Psoas muscle (tissue), 8 donors: Measurements from ENCODE around the gene PLP1. TPM values are rescaled to one million over a fixed set of nuclear protein-coding genes. Genes with fewer than 3 reads are reported as not detected.

Experiments used
- ATAC-seq, 4 donors: fragments of 200-7000 bp; cut with Tn5 transposase; one replicate each; pipeline ENCODE4 v1.9.1; 2020; ENCODE audit warnings: moderate library complexity in 3 of 4, mild to moderate bottlenecking in 2 of 4
- DNase-seq, 2 donors: peaks; one replicate each; pipeline ENCODE4 v3.0.0-alpha.2; 2020
- H3K27ac ChIP-seq: fragments of 200-600 bp; one replicate; pipeline ENCODE4 v1.8.0; 2022
- H3K27me3 ChIP-seq, 3 donors: fragments of 200-600 bp in 1 of 3; one replicate each; pipeline versions ENCODE4 v1.6.1 to v1.8.0; 2013 to 2022; ENCODE audit warnings: low read length in 2 of 3, mild to moderate bottlenecking in 2 of 3, moderate library complexity in 1 of 3; ENCODE audit not compliant: insufficient read depth in 3 of 3
- H3K36me3 ChIP-seq, 2 donors: fragments of 200-600 bp in 1 of 2; one replicate each; pipeline versions ENCODE4 v1.6.1 to v1.8.0; 2013 to 2022; ENCODE audit warnings: low read depth in 1 of 2, mild to moderate bottlenecking in 1 of 2, moderate library complexity in 1 of 2; ENCODE audit not compliant: insufficient read depth in 1 of 2
- H3K4me1 ChIP-seq: fragments of 200-600 bp; one replicate; pipeline ENCODE4 v1.8.0; 2022
- H3K4me3 ChIP-seq: fragments of 200-600 bp; one replicate; pipeline ENCODE4 v1.8.0; 2022; ENCODE audit warnings: mild to moderate bottlenecking
- H3K9me3 ChIP-seq: fragments of 200-600 bp; one replicate; pipeline ENCODE4 v1.8.0; 2022
- CTCF ChIP-seq: fragments of 200-600 bp; IDR thresholded peaks from one replicate; pipeline ENCODE4 v1.8.0; 2022; ENCODE audit warnings: antibody characterized with exemption
- WGBS, 3 donors: extraction: QIAGEN DNeasy Blood & Tissue Kit; methylation state at CpG; one replicate each; pipeline versions ENCODE4 v1.1.6 to v1.1.7; 2013; 5-methylcytosine and 5-hydroxymethylcytosine counted together
- intact Hi-C, 2 donors: fragments of 100-400 bp; cut with DNase I; formaldehyde crosslinking; loops; one replicate each; pipeline versions ENCODE4 v1.11.0 to v1.14.2; 2022
- polyA plus RNA-seq, 3 donors: library from polyadenylated mRNA; stranded (reverse); fragments of 200-250 nt; gene quantifications; one replicate each; pipeline ENCODE4 v1.2.3, GENCODE V29; 2013
- total RNA-seq, 4 donors: library from RNA; stranded (reverse); fragmentation: NEBNext Ultra II Directional in 2 of 4; extraction: Animal tissue kit (Norgen Biotek cat#: 25700) in 2 of 4; gene quantifications; one replicate each; pipeline versions ENCODE4 v1.2.1 to v1.2.4, GENCODE V29; 2021 to 2023
- donor health status: healthy with polysubstance abuse.
- donor health status: DM: no; HTN: no; CAD: no; lungs with moderate emphysema.
- donor health status: Bipolar disorder and iron deficiency.
- donor health status: healthy.
- donor health status: DM: yes; HTN: yes; CAD: no.
- donor health status: DM: no; HTN: no; CAD: no.
- donor health status: DM: no; HTN: no; CAD: no.
- donor health status: DM: yes; HTN: yes; CAD: no.

The PLP1 gene
- total and polyA plus RNA-seq, 7 donors = 0.39 to 1.7 (median 0.82) TPM; not detected in 1

GRCh38 chrX:103739421-103739820 is 37.2 kb upstream of the PLP1 start:
- no peak overlapping the region for H3K27ac ChIP-seq
- TF ChIP-seq CTCF = no peak
- no peaks in the 10 kb centered on the region for H3K36me3 ChIP-seq
- H3K4me1 ChIP-seq = no peaks in the 10 kb centered on the region
- ATAC-seq = no peak
- DNase-seq = no peak
- WGBS, 3 donors = 94 to 100% (median 100%) methylated on average over 1 of the region's 1 CpG
- H3K9me3 ChIP-seq = no peaks in the 10 kb centered on the region
- no peak overlapping the region for H3K4me3 ChIP-seq
- intact Hi-C loops = no loop called here
- H3K27me3 ChIP-seq = peaks cover 0 to 29% (median 0%) of the 10 kb centered on the region in 3 donors

- intact Hi-C loops = no loop called here
- Histone ChIP-seq H3K9me3 (no peaks in the 10 kb centered on the region), H3K4me3 (no peak overlapping the region), H3K36me3 (no peaks in the 10 kb centered on the region), H3K27me3 (peaks cover 0 to 21% (median 0%) of the 10 kb centered on the region in 3 donors), H3K4me1 (no peaks in the 10 kb centered on the region), H3K27ac (no peak overlapping the region)
- no peak for DNase-seq
- no peak for ATAC-seq
- 47 to 89% (median 74%) methylated on average over 1 of the region's 1 CpG for WGBS, 3 donors
- TF ChIP-seq CTCF = no peak
Measured at GRCh38 chrX:103741879-103742278, 34.8 kb upstream of the PLP1 start.

- WGBS, 3 donors = 54 to 79% (median 78%) methylated on average over 6 of the region's 6 CpGs
Measured at GRCh38 chrX:103742339-103742738, 34.3 kb upstream of the PLP1 start.

GRCh38 chrX:103747163-103747562 is 29.5 kb upstream of the PLP1 start:
- Histone ChIP-seq H3K4me1 (no peaks in the 10 kb centered on the region), H3K4me3 (no peak overlapping the region), H3K9me3 (no peaks in the 10 kb centered on the region), H3K27me3 (peaks cover 0 to 7% (median 0%) of the 10 kb centered on the region in 3 donors), H3K36me3 (no peaks in the 10 kb centered on the region), H3K27ac (no peak overlapping the region)
- 58 to 93% (median 77%) methylated on average over 2 of the region's 2 CpGs for WGBS, 3 donors
- TF ChIP-seq CTCF = no peak
- ATAC-seq (no peak), DNase-seq (no peak)
- intact Hi-C loops = no loop called here

More at GRCh38 chrX:103742339-103742738, 34.3 kb upstream of the PLP1 start:
- H3K27me3 ChIP-seq = peaks cover 0 to 16% (median 0%) of the 10 kb centered on the region in 3 donors
- H3K9me3 ChIP-seq = no peaks in the 10 kb centered on the region
- DNase-seq (no peak), ATAC-seq (no peak)
- H3K27ac ChIP-seq = no peak overlapping the region
- no peak overlapping the region for H3K4me3 ChIP-seq
- intact Hi-C loops = no loop called here
- no peaks in the 10 kb centered on the region for H3K36me3 ChIP-seq
- no peak for TF ChIP-seq CTCF
- no peaks in the 10 kb centered on the region for H3K4me1 ChIP-seq

- ATAC-seq (no peak), DNase-seq (no peak)
- intact Hi-C loops = no loop called here
- no peak overlapping the region for H3K27ac ChIP-seq
- WGBS, 3 donors = 59 to 85% (median 83%) methylated on average over 4 of the region's 4 CpGs
- no peak for TF ChIP-seq CTCF
- H3K4me3 ChIP-seq = no peak overlapping the region
- peaks cover 7% of the 10 kb centered on the region for H3K9me3 ChIP-seq
- no peaks in the 10 kb centered on the region for H3K27me3 ChIP-seq
- no peaks in the 10 kb centered on the region for H3K4me1 ChIP-seq
- no peaks in the 10 kb centered on the region for H3K36me3 ChIP-seq
Measured at GRCh38 chrX:103754401-103754800, 22.2 kb upstream of the PLP1 start.
